HepG2 (cell line): ENCODE data around the gene KLHDC4. TPM values are rescaled to one million over a fixed set of nuclear protein-coding genes. Genes with fewer than 3 reads are reported as not detected.

ENCODE experiments used
- ADNP ChIP-seq: sonication (generic); formaldehyde crosslinking; IDR thresholded peaks from 2 replicates; pipeline ENCODE4 v1.4.0; 2020; ENCODE audit warnings: missing genetic modification reagents
- ARHGAP35 ChIP-seq: sonication (generic); formaldehyde crosslinking; IDR thresholded peaks from 2 replicates; pipeline ENCODE4 v1.9.0; 2022; ENCODE audit warnings: mild to moderate bottlenecking, inconsistent platforms, moderate library complexity, missing genetic modification reagents, borderline replicate concordance
- SIX1 ChIP-seq: sonication (generic); formaldehyde crosslinking; IDR thresholded peaks from 2 replicates; pipeline ENCODE4 v1.4.0; 2020; ENCODE audit warnings: missing genetic modification reagents, borderline replicate concordance
- ZFP36 ChIP-seq: fragments of 150-350 bp; IDR thresholded peaks from 2 replicates; pipeline ENCODE4 v1.6.1; 2018; ENCODE audit warnings: borderline replicate concordance, low read length, low read depth; ENCODE audit not compliant: partially characterized antibody
- ZNF629 ChIP-seq: sonication (generic); formaldehyde crosslinking; conservative IDR thresholded peaks from 2 replicates; pipeline ENCODE4 v1.5.0; 2020; ENCODE audit warnings: missing genetic modification reagents
- ZNF792 ChIP-seq: IDR thresholded peaks from 2 replicates; pipeline ENCODE4 v1.6.1; 2016
- polyA plus RNA-seq, 8 experiments: library from polyadenylated mRNA; depleted of rRNA in 3 of 8; stranded (reverse) in 7 of 8; unstranded in 1 of 8; fragments of >200 nt; fragmentation: Illumina TruSeq in 4 of 8; extraction: Trizol in 4 of 8; gene quantifications; 2 replicates each; pipeline versions ENCODE4 v1.2.1 to v1.2.3, GENCODE V29; 2011 to 2016; ENCODE audit warnings: low read depth in 4 of 8, missing spikeins in 1 of 8, mixed read lengths in 1 of 8; ENCODE audit not compliant: insufficient read depth in 1 of 8
- total RNA-seq, 5 experiments: library from RNA; depleted of rRNA; stranded (reverse); fragments of >200 nt; fragmentation: Illumina TruSeq; extraction: Trizol; gene quantifications; 2 replicates each; pipeline ENCODE4 v1.2.3, GENCODE V29; 2016; ENCODE audit warnings: low read depth in 1 of 5
- TF ChIP-seq, protein P1 (sequence below): sonication (generic); formaldehyde crosslinking; IDR thresholded peaks from 2 replicates; pipeline ENCODE4 v1.4.0; 2020; ENCODE audit warnings: missing genetic modification reagents
- TF ChIP-seq, protein P2 (sequence below): IDR thresholded peaks from 2 replicates; pipeline ENCODE4 v1.6.1; 2016; ENCODE audit warnings: low read depth
- TF ChIP-seq, protein P3 (sequence below): sonication (generic); formaldehyde crosslinking; IDR thresholded peaks from 2 replicates; pipeline ENCODE4 v1.5.1; 2020; ENCODE audit warnings: missing genetic modification reagents, mild to moderate bottlenecking, borderline replicate concordance
- TF ChIP-seq, protein P4 (sequence below): sonication (generic); formaldehyde crosslinking; conservative IDR thresholded peaks from 2 replicates; pipeline ENCODE4 v1.8.0; 2022; ENCODE audit warnings: low read depth, missing genetic modification reagents
- TF ChIP-seq, protein P5 (sequence below): sonication (generic); formaldehyde crosslinking; conservative IDR thresholded peaks from 2 replicates; pipeline ENCODE4 v1.8.0; 2022; ENCODE audit warnings: missing genetic modification reagents
- TF ChIP-seq, protein P6 (sequence below): sonication (generic); formaldehyde crosslinking; IDR thresholded peaks from 2 replicates; pipeline ENCODE4 v1.8.0; 2022; ENCODE audit warnings: mild to moderate bottlenecking, missing genetic modification reagents; ENCODE audit not compliant: insufficient replicate concordance
- TF ChIP-seq, protein P7 (sequence below): IDR thresholded peaks from 2 replicates; pipeline ENCODE4 v1.6.1; 2012; ENCODE audit warnings: low read depth, low read length, improper control_type of control experiment
- TF ChIP-seq, protein P8 (sequence below): sonication (generic); formaldehyde crosslinking; IDR thresholded peaks from 2 replicates; pipeline ENCODE4 v1.4.0; 2020; ENCODE audit warnings: missing genetic modification reagents, mild to moderate bottlenecking, borderline replicate concordance

Gene KLHDC4
- total and polyA plus RNA-seq, 2 of the 13 experiments (the other 11 are each of a cell fraction or from before 2014, with no cell fraction given): 18.7 to 31.8 TPM

DNA sequence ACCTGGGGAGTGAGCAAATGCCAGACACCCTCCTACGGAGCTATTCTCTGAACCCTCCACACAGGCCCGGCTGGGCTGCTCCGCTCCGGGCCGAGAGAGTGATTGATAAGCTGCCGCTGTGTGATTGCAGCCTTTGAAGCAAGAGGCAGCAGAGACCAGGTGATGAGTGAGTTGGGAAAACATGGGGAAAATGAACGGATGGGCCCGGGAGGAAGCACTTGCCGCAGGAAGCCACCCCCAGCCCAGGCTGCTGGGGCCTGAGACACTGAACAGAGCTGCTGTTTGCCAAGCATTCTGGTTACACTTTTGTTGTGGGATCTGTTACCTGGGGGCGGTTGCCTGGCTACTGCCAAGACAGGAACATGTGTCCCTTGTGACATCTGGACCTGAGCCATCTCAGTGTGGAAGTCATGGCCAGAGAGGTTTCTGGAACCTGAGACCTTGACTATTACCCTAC, 46.4 kb upstream of the KLHDC4 start (continued):
- no peak for TF ChIP-seq ADNP (CRISPR knock-in tag)
- TF ChIP-seq, protein P1, sequence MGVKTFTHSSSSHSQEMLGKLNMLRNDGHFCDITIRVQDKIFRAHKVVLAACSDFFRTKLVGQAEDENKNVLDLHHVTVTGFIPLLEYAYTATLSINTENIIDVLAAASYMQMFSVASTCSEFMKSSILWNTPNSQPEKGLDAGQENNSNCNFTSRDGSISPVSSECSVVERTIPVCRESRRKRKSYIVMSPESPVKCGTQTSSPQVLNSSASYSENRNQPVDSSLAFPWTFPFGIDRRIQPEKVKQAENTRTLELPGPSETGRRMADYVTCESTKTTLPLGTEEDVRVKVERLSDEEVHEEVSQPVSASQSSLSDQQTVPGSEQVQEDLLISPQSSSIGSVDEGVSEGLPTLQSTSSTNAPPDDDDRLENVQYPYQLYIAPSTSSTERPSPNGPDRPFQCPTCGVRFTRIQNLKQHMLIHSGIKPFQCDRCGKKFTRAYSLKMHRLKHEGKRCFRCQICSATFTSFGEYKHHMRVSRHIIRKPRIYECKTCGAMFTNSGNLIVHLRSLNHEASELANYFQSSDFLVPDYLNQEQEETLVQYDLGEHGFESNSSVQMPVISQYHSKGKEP (CRISPR knock-in tag): no peak
- no peak for TF ChIP-seq ZNF629 (CRISPR knock-in tag)
- TF ChIP-seq, protein P2, sequence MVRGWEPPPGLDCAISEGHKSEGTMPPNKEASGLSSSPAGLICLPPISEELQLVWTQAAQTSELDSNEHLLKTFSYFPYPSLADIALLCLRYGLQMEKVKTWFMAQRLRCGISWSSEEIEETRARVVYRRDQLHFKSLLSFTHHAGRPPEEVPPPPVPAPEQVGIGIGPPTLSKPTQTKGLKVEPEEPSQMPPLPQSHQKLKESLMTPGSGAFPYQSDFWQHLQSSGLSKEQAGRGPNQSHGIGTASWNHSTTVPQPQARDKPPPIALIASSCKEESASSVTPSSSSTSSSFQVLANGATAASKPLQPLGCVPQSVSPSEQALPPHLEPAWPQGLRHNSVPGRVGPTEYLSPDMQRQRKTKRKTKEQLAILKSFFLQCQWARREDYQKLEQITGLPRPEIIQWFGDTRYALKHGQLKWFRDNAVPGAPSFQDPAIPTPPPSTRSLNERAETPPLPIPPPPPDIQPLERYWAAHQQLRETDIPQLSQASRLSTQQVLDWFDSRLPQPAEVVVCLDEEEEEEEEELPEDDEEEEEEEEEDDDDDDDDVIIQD: 0 out of 2 replicates have a peak, but pooled peaks have one; percentile 42
- no peak for TF ChIP-seq ARHGAP35
- no peak for TF ChIP-seq ZFP36
- peak; percentile 51; the same call in 1 of the 2 replicates for TF ChIP-seq ZNF792 (CRISPR knock-in tag)
- no peak for TF ChIP-seq SIX1
- TF ChIP-seq, protein P3, sequence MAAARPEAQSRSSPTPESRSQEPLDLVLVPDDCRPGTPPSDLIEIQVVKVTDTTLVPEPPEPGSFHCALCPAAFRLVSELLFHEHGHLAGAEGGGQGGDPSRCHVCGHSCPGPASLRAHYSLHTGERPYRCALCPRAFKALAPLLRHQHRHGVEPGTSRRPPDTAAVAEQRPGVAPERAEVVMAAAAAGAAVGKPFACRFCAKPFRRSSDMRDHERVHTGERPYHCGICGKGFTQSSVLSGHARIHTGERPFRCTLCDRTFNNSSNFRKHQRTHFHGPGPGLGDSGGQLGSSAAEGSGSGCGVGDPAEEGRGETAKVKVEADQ (CRISPR knock-in tag): no peak
- TF ChIP-seq, protein P4, sequence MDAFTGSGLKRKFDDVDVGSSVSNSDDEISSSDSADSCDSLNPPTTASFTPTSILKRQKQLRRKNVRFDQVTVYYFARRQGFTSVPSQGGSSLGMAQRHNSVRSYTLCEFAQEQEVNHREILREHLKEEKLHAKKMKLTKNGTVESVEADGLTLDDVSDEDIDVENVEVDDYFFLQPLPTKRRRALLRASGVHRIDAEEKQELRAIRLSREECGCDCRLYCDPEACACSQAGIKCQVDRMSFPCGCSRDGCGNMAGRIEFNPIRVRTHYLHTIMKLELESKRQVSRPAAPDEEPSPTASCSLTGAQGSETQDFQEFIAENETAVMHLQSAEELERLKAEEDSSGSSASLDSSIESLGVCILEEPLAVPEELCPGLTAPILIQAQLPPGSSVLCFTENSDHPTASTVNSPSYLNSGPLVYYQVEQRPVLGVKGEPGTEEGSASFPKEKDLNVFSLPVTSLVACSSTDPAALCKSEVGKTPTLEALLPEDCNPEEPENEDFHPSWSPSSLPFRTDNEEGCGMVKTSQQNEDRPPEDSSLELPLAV (CRISPR knock-in tag): no peak
- TF ChIP-seq, protein P5, sequence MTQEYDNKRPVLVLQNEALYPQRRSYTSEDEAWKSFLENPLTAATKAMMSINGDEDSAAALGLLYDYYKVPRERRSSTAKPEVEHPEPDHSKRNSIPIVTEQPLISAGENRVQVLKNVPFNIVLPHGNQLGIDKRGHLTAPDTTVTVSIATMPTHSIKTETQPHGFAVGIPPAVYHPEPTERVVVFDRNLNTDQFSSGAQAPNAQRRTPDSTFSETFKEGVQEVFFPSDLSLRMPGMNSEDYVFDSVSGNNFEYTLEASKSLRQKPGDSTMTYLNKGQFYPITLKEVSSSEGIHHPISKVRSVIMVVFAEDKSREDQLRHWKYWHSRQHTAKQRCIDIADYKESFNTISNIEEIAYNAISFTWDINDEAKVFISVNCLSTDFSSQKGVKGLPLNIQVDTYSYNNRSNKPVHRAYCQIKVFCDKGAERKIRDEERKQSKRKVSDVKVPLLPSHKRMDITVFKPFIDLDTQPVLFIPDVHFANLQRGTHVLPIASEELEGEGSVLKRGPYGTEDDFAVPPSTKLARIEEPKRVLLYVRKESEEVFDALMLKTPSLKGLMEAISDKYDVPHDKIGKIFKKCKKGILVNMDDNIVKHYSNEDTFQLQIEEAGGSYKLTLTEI (CRISPR knock-in tag): no peak
- TF ChIP-seq, protein P6, sequence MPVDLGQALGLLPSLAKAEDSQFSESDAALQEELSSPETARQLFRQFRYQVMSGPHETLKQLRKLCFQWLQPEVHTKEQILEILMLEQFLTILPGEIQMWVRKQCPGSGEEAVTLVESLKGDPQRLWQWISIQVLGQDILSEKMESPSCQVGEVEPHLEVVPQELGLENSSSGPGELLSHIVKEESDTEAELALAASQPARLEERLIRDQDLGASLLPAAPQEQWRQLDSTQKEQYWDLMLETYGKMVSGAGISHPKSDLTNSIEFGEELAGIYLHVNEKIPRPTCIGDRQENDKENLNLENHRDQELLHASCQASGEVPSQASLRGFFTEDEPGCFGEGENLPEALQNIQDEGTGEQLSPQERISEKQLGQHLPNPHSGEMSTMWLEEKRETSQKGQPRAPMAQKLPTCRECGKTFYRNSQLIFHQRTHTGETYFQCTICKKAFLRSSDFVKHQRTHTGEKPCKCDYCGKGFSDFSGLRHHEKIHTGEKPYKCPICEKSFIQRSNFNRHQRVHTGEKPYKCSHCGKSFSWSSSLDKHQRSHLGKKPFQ (CRISPR knock-in tag): no peak
- TF ChIP-seq, protein P7, sequence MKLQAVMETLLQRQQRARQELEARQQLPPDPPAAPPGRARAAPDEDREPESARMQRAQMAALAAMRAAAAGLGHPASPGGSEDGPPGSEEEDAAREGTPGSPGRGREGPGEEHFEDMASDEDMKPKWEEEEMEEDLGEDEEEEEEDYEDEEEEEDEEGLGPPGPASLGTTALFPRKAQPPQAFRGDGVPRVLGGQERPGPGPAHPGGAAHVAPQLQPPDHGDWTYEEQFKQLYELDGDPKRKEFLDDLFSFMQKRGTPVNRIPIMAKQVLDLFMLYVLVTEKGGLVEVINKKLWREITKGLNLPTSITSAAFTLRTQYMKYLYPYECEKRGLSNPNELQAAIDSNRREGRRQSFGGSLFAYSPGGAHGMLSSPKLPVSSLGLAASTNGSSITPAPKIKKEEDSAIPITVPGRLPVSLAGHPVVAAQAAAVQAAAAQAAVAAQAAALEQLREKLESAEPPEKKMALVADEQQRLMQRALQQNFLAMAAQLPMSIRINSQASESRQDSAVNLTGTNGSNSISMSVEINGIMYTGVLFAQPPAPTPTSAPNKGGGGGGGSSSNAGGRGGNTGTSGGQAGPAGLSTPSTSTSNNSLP: no peak
- TF ChIP-seq, protein P8, sequence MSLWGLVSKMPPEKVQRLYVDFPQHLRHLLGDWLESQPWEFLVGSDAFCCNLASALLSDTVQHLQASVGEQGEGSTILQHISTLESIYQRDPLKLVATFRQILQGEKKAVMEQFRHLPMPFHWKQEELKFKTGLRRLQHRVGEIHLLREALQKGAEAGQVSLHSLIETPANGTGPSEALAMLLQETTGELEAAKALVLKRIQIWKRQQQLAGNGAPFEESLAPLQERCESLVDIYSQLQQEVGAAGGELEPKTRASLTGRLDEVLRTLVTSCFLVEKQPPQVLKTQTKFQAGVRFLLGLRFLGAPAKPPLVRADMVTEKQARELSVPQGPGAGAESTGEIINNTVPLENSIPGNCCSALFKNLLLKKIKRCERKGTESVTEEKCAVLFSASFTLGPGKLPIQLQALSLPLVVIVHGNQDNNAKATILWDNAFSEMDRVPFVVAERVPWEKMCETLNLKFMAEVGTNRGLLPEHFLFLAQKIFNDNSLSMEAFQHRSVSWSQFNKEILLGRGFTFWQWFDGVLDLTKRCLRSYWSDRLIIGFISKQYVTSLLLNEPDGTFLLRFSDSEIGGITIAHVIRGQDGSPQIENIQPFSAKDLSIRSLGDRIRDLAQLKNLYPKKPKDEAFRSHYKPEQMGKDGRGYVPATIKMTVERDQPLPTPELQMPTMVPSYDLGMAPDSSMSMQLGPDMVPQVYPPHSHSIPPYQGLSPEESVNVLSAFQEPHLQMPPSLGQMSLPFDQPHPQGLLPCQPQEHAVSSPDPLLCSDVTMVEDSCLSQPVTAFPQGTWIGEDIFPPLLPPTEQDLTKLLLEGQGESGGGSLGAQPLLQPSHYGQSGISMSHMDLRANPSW (CRISPR knock-in tag): no peak
